ENCODE data around the gene CACNG6. TPM values are rescaled to one million over a fixed set of nuclear protein-coding genes. Genes with fewer than 3 reads are reported as not detected.

CACNG6 gene
- total RNA-seq, 4 donors from 2014 or later, result 25.2 to 50.3 (median 31.0) TPM

GRCh38 chr19:53992815-53993214 lies 1.4 kb downstream of the CACNG6 start:
- H3K36me3 ChIP-seq, result no peaks in the 10 kb centered on the region
- in situ Hi-C loops (cut with MboI; ENCODE audit: low sequenced_read_pairs in 4 of 4), result no loop called here
- H3K27ac ChIP-seq, result peak overlapping the region; percentile 92 to 98 (median 96)
- H3K9me3 ChIP-seq, result no peaks in the 10 kb centered on the region
- H3K27me3 ChIP-seq, result no peaks in the 10 kb centered on the region
- peak in 1 of 2 donors; percentile 29 for DNase-seq
- peaks cover 24 to 31% of the 10 kb centered on the region in 2 donors for H3K4me1 ChIP-seq
- ATAC-seq, result no peak
- intact Hi-C loops (cut with DNase I; ENCODE audit: low total_unique reads), result no loop called here
- peak overlapping the region; percentile 58 to 77 (median 74) for H3K4me3 ChIP-seq
- TF ChIP-seq CTCF (IDR thresholded peaks at IDR 0.05 in 4 of 5, conservative IDR thresholded peaks at IDR 0.05 in 1 of 5) (no peak), POLR2A (IDR thresholded peaks at IDR 0.05) (no peak)

- H3K4me1 ChIP-seq, result peaks cover 24 to 31% of the 10 kb centered on the region in 2 donors
- no peaks in the 10 kb centered on the region for H3K9me3 ChIP-seq
- H3K4me3 ChIP-seq, result peak overlapping the region; percentile 43 to 77 (median 68)
- in situ Hi-C loops (cut with MboI; ENCODE audit: low sequenced_read_pairs in 4 of 4), result no loop called here
- DNase-seq, result no peak
- intact Hi-C loops (cut with DNase I; ENCODE audit: low total_unique reads), result no loop called here
- no peak for ATAC-seq
- no peaks in the 10 kb centered on the region for H3K36me3 ChIP-seq
- H3K27me3 ChIP-seq, result no peaks in the 10 kb centered on the region
- no peak for TF ChIP-seq POLR2A (IDR thresholded peaks at IDR 0.05)
- TF ChIP-seq CTCF (IDR thresholded peaks at IDR 0.05 in 4 of 5, conservative IDR thresholded peaks at IDR 0.05 in 1 of 5), result no peak
- peak overlapping the region; percentile 92 to 98 (median 96) for H3K27ac ChIP-seq
These were observed 2.0 kb downstream of the CACNG6 start for GRCh38 chr19:53993448-53993847.

- Histone ChIP-seq H3K9me3 (no peaks in the 10 kb centered on the region), H3K36me3 (no peaks in the 10 kb centered on the region), H3K4me1 (peaks cover 23 to 28% of the 10 kb centered on the region in 2 donors), H3K27ac (peak overlapping the region in 2 of 4 donors; percentile 97 to 98), H3K4me3 (no peak overlapping the region), H3K27me3 (no peaks in the 10 kb centered on the region)
- intact Hi-C loops (cut with DNase I; ENCODE audit: low total_unique reads) (no loop called here), in situ Hi-C loops (cut with MboI; ENCODE audit: low sequenced_read_pairs in 4 of 4) (no loop called here)
- no peak for TF ChIP-seq CTCF (IDR thresholded peaks at IDR 0.05 in 4 of 5, conservative IDR thresholded peaks at IDR 0.05 in 1 of 5)
- TF ChIP-seq POLR2A (IDR thresholded peaks at IDR 0.05), result no peak
- DNase-seq, result no peak
- no peak for ATAC-seq
These were observed 3.4 kb downstream of the CACNG6 start for GRCh38 chr19:53994811-53995210.

GRCh38 chr19:53998223-53998622 lies 6.8 kb downstream of the CACNG6 start:
- Histone ChIP-seq H3K36me3 (peaks cover 0 to 7% of the 10 kb centered on the region in 2 donors), H3K4me3 (no peak overlapping the region), H3K4me1 (peaks cover 10 to 16% of the 10 kb centered on the region in 2 donors), H3K27me3 (no peaks in the 10 kb centered on the region), H3K9me3 (no peaks in the 10 kb centered on the region), H3K27ac (no peak overlapping the region)
- no peak for DNase-seq
- in situ Hi-C loops (cut with MboI; ENCODE audit: low sequenced_read_pairs in 4 of 4) (no loop called here), intact Hi-C loops (cut with DNase I; ENCODE audit: low total_unique reads) (no loop called here)
- no peak for ATAC-seq
- TF ChIP-seq CTCF (IDR thresholded peaks at IDR 0.05 in 4 of 5, conservative IDR thresholded peaks at IDR 0.05 in 1 of 5) (no peak), POLR2A (IDR thresholded peaks at IDR 0.05) (no peak)

- no peak for TF ChIP-seq POLR2A (IDR thresholded peaks at IDR 0.05)
- TF ChIP-seq CTCF (IDR thresholded peaks at IDR 0.05 in 4 of 5, conservative IDR thresholded peaks at IDR 0.05 in 1 of 5), result no peak
- no peaks in the 10 kb centered on the region for H3K27me3 ChIP-seq
These were observed 8.3 kb downstream of the CACNG6 start for GRCh38 chr19:53999694-54000093.

More at GRCh38 chr19:53999694-54000093, 8.3 kb downstream of the CACNG6 start:
- Histone ChIP-seq H3K36me3 (peaks cover 0 to 15% of the 10 kb centered on the region in 2 donors), H3K4me1 (peaks cover 1 to 2% of the 10 kb centered on the region in 2 donors), H3K4me3 (no peak overlapping the region), H3K27ac (no peak overlapping the region), H3K9me3 (no peaks in the 10 kb centered on the region)
- intact Hi-C loops (cut with DNase I; ENCODE audit: low total_unique reads) (no loop called here), in situ Hi-C loops (cut with MboI; ENCODE audit: low sequenced_read_pairs in 4 of 4) (no loop called here)
- ATAC-seq (no peak), DNase-seq (no peak)

All from gastrocnemius medialis (tissue), 4 donors.